HepG2 (cell line): Measurements from ENCODE around the gene FANCM. TPM values are rescaled to one million over a fixed set of nuclear protein-coding genes. Genes with fewer than 3 reads are reported as not detected.

ENCODE experiments used
- ATAC-seq: fragments of 200-7000 bp; cut with Tn5 transposase; 3 replicates; pipeline ENCODE4 v1.9.1; 2020; ENCODE audit warnings: mild to moderate bottlenecking, moderate library complexity
- BruUV-seq: library from RNA; stranded (reverse); fragments of 400-500 nt; replicated peaks from 2 replicates; lab custom pipeline; 2021; lab: Mats Ljungman, UMichigan
- CTCF ChIA-PET: fragments of 300-600 bp; formaldehyde crosslinking; extraction: SDS; loops from one replicate; lab custom pipeline; 2021; ENCODE audit warnings: low total read pairs, inconsistent platforms, low intra/inter-chr PET ratio; lab: Yijun Ruan, JAX
- POLR2A ChIA-PET: fragments of 350-600 bp; sonication (Branson Sonifier 250); formaldehyde crosslinking; loops from one replicate; lab custom pipeline; 2020; ENCODE audit warnings: antibody characterized with exemption, inconsistent platforms; lab: Yijun Ruan, JAX
- DNase-seq: peaks from one replicate; pipeline ENCODE4 v3.0.0-alpha.2; 2015; ENCODE audit warnings: low spot score
- FAIRE-seq: peaks from 3 replicates; lab custom pipeline; 2011; peaks lifted over from hg19 to GRCh38; lab: Jason Lieb, UNC
- H2AFZ ChIP-seq: one replicate; pipeline ENCODE4 v1.6.1; 2011; ENCODE audit warnings: low read length, inconsistent platforms
- H3K27ac ChIP-seq: fragments of 300-600 bp; 3 replicates; pipeline ENCODE4 v1.8.0; 2011; ENCODE audit warnings: mixed run types, mild to moderate bottlenecking, mixed read lengths, low read length, inconsistent platforms; ENCODE audit not compliant: insufficient read depth; ENCODE audit errors: extremely low read length
- H3K27me3 ChIP-seq, 2 experiments: fragments of 200-600 bp in 1 of 2; 2 replicates in 1 of 2; 3 replicates in 1 of 2; pipeline versions ENCODE4 v1.6.0 to v1.8.0; 2011; ENCODE audit warnings: low read length in 2 of 2, mild to moderate bottlenecking in 2 of 2, moderate library complexity in 2 of 2, inconsistent platforms in 1 of 2; ENCODE audit not compliant: insufficient read depth in 2 of 2, control insufficient read depth in 1 of 2
- H3K36me3 ChIP-seq, 2 experiments: fragments of 200-600 bp in 1 of 2; replicated peaks in 1 of 2; 2 replicates in 1 of 2; 3 replicates in 1 of 2; pipeline versions ENCODE4 v1.5.1 to v1.8.0; 2011; ENCODE audit warnings: low read length in 2 of 2, inconsistent platforms in 1 of 2; ENCODE audit not compliant: insufficient read depth in 2 of 2, control insufficient read depth in 1 of 2
- H3K4me1 ChIP-seq: 2 replicates; pipeline ENCODE4 v1.5.1; 2012; ENCODE audit warnings: low read length, inconsistent platforms; ENCODE audit not compliant: insufficient read depth
- H3K4me2 ChIP-seq: 2 replicates; pipeline ENCODE4 v1.6.0; 2011; ENCODE audit warnings: low read depth, low read length, inconsistent platforms
- H3K4me3 ChIP-seq, 3 experiments: fragments of 200-600 bp in 1 of 3; sonication (generic), shearing (Covaris generic) in 1 of 3; replicated peaks in 1 of 3; 2 replicates each; pipeline ENCODE4 v1.5.1; 2011 to 2016; ENCODE audit warnings: low read length in 3 of 3, inconsistent platforms in 2 of 3, low read depth in 2 of 3, mild to moderate bottlenecking in 2 of 3, control low read depth in 1 of 3, mixed read lengths in 1 of 3; ENCODE audit not compliant: insufficient read depth in 1 of 3
- H3K79me2 ChIP-seq: one replicate; pipeline ENCODE4 v1.6.1; 2011; ENCODE audit warnings: low read length, inconsistent platforms; ENCODE audit not compliant: insufficient read depth
- H3K9ac ChIP-seq: 2 replicates; pipeline ENCODE4 v1.6.0; 2011; ENCODE audit warnings: mild to moderate bottlenecking, low read depth, low read length, inconsistent platforms; ENCODE audit not compliant: insufficient read depth
- H3K9me3 ChIP-seq: 2 replicates; pipeline ENCODE4 v1.5.1; 2012; ENCODE audit warnings: mild to moderate bottlenecking, low read length
- H4K20me1 ChIP-seq: 2 replicates; pipeline ENCODE4 v1.6.0; 2011; ENCODE audit warnings: inconsistent platforms, mild to moderate bottlenecking, low read length, moderate library complexity; ENCODE audit not compliant: insufficient read depth
- CBX5 ChIP-seq: sonication (generic); formaldehyde crosslinking; IDR thresholded peaks from 2 replicates; pipeline ENCODE4 v1.4.0; 2020; ENCODE audit warnings: missing genetic modification reagents, borderline replicate concordance
- CREBL2 ChIP-seq: sonication (generic); formaldehyde crosslinking; IDR thresholded peaks from 2 replicates; pipeline ENCODE4 v1.8.1; 2023; ENCODE audit warnings: missing genetic modification reagents, mild to moderate bottlenecking, borderline replicate concordance
- FOXM1 ChIP-seq: sonication (generic); formaldehyde crosslinking; IDR thresholded peaks from 2 replicates; pipeline ENCODE4 v1.5.0; 2020; ENCODE audit warnings: missing genetic modification reagents
- IKZF5 ChIP-seq: IDR thresholded peaks from 2 replicates; pipeline ENCODE4 v1.6.1; 2018; ENCODE audit warnings: missing genetic modification reagents, mild to moderate bottlenecking, missing compliant biosample characterization
- MYPOP ChIP-seq: sonication (generic); formaldehyde crosslinking; IDR thresholded peaks from 2 replicates; pipeline ENCODE4 v1.8.1; 2023; ENCODE audit warnings: mild to moderate bottlenecking, moderate library complexity, missing genetic modification reagents
- NFATC3 ChIP-seq: sonication (generic); formaldehyde crosslinking; IDR thresholded peaks from 2 replicates; pipeline ENCODE4 v1.5.1; 2020; ENCODE audit warnings: mild to moderate bottlenecking, missing genetic modification reagents
- ZKSCAN5 ChIP-seq: sonication (generic); formaldehyde crosslinking; IDR thresholded peaks from 2 replicates; pipeline ENCODE4 v1.5.1; 2020; ENCODE audit warnings: mild to moderate bottlenecking, missing genetic modification reagents
- ZNF121 ChIP-seq: sonication (generic); formaldehyde crosslinking; IDR thresholded peaks from 2 replicates; pipeline ENCODE4 v1.5.0; 2020; ENCODE audit warnings: mild to moderate bottlenecking, missing genetic modification reagents
- ZNF496 ChIP-seq: sonication (generic); formaldehyde crosslinking; IDR thresholded peaks from 2 replicates; pipeline ENCODE4 v1.8.1; 2023; ENCODE audit warnings: mild to moderate bottlenecking, moderate library complexity, missing genetic modification reagents; ENCODE audit not compliant: insufficient replicate concordance
- ZNF775 ChIP-seq: sonication (generic); formaldehyde crosslinking; IDR thresholded peaks from 2 replicates; pipeline ENCODE4 v1.4.0; 2020; ENCODE audit warnings: missing genetic modification reagents, mild to moderate bottlenecking, moderate library complexity, borderline replicate concordance
- ZNF83 ChIP-seq: sonication (generic); formaldehyde crosslinking; IDR thresholded peaks from 2 replicates; pipeline ENCODE4 v1.4.0; 2020; ENCODE audit warnings: missing genetic modification reagents, mild to moderate bottlenecking, borderline replicate concordance
- WGBS: methylation state at CpG from one replicate; pipeline ENCODE4 v1.1.6; 2017; ENCODE audit warnings: low lambda C conversion rate; 5-methylcytosine and 5-hydroxymethylcytosine counted together
- in situ Hi-C: cut with HindIII; loops from 2 replicates; pipeline ENCODE4 v1.10.0; 2017; ENCODE audit warnings: low pct_unique_long_range_greater_than_20kb; ENCODE audit not compliant: extremely low pct_ligation_motif_present
- intact Hi-C: fragments of 100-400 bp; cut with micrococcal nuclease; formaldehyde crosslinking; loops from one replicate; pipeline ENCODE4 v1.10.0; 2022; ENCODE audit not compliant: unreplicated experiment
- polyA plus RNA-seq, 8 experiments: library from polyadenylated mRNA; depleted of rRNA in 3 of 8; stranded (reverse) in 7 of 8; unstranded in 1 of 8; fragments of >200 nt; fragmentation: Illumina TruSeq in 4 of 8; extraction: Trizol in 4 of 8; gene quantifications; 2 replicates each; pipeline versions ENCODE4 v1.2.1 to v1.2.3, GENCODE V29; 2011 to 2016; ENCODE audit warnings: low read depth in 4 of 8, missing spikeins in 1 of 8, mixed read lengths in 1 of 8; ENCODE audit not compliant: insufficient read depth in 1 of 8
- total RNA-seq, 5 experiments: library from RNA; depleted of rRNA; stranded (reverse); fragments of >200 nt; fragmentation: Illumina TruSeq; extraction: Trizol; gene quantifications; 2 replicates each; pipeline ENCODE4 v1.2.3, GENCODE V29; 2016; ENCODE audit warnings: low read depth in 1 of 5
- TF ChIP-seq, protein P1 (sequence below): sonication (generic); formaldehyde crosslinking; IDR thresholded peaks from 2 replicates; pipeline ENCODE4 v1.5.1; 2020; ENCODE audit warnings: missing genetic modification reagents, mild to moderate bottlenecking, borderline replicate concordance
- TF ChIP-seq, protein P2 (sequence below): sonication (generic); formaldehyde crosslinking; IDR thresholded peaks from 2 replicates; pipeline ENCODE4 v1.4.0; 2020; ENCODE audit warnings: missing genetic modification reagents

Gene FANCM
- total and polyA plus RNA-seq, 2 of the 13 experiments (the other 11 are each of a cell fraction or from before 2014, with no cell fraction given), result 2.6 to 10.4 TPM

GRCh38 chr14:45123271-45123670 is 12.5 kb upstream of the FANCM start:
- in situ Hi-C loops, result no loop called here
- Histone ChIP-seq H3K36me3 (peaks cover 0 to 33% of the 10 kb centered on the region in 2 experiments; a peak in 3 of 5 replicates), H3K4me3 (no peak overlapping the region), H3K27me3 (no peaks in the 10 kb centered on the region), H3K4me1 (no peaks in the 10 kb centered on the region), H3K79me2 (no peaks in the 10 kb centered on the region), H3K9ac (no peak overlapping the region), H3K4me2 (no peak overlapping the region), H3K9me3 (no peaks in the 10 kb centered on the region), H2AFZ (no peak overlapping the region), H4K20me1 (no peaks in the 10 kb centered on the region; the same call in 1 of the 2 replicates), H3K27ac (no peak overlapping the region)
- intact Hi-C loops, result no loop called here
- FAIRE-seq, result no peak
- ChIA-PET POLR2A (interaction anchor here (1.2 to 1.5 kb wide), 2 partner anchors 11 kb away, joined by 3 read pairs; partner anchors contain the start of gene FKBP3), CTCF (no interaction called here)
- WGBS, result 100% methylated on average over 3 of the region's 3 CpGs
- DNase-seq, result no peak
- no TSS peak for BruUV-seq
- ATAC-seq, result no peak
- TF ChIP-seq IKZF5, result no peak
- TF ChIP-seq, protein P1, sequence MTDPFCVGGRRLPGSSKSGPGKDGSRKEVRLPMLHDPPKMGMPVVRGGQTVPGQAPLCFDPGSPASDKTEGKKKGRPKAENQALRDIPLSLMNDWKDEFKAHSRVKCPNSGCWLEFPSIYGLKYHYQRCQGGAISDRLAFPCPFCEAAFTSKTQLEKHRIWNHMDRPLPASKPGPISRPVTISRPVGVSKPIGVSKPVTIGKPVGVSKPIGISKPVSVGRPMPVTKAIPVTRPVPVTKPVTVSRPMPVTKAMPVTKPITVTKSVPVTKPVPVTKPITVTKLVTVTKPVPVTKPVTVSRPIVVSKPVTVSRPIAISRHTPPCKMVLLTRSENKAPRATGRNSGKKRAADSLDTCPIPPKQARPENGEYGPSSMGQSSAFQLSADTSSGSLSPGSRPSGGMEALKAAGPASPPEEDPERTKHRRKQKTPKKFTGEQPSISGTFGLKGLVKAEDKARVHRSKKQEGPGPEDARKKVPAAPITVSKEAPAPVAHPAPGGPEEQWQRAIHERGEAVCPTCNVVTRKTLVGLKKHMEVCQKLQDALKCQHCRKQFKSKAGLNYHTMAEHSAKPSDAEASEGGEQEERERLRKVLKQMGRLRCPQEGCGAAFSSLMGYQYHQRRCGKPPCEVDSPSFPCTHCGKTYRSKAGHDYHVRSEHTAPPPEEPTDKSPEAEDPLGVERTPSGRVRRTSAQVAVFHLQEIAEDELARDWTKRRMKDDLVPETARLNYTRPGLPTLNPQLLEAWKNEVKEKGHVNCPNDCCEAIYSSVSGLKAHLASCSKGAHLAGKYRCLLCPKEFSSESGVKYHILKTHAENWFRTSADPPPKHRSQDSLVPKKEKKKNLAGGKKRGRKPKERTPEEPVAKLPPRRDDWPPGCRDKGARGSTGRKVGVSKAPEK (CRISPR knock-in tag), result no peak
- TF ChIP-seq CBX5 (CRISPR knock-in tag), result no peak
- no peak for TF ChIP-seq FOXM1
- TF ChIP-seq ZKSCAN5 (CRISPR knock-in tag), result no peak
- no peak for TF ChIP-seq ZNF83 (CRISPR knock-in tag)
- TF ChIP-seq NFATC3 (CRISPR knock-in tag), result no peak
- TF ChIP-seq, protein P2, sequence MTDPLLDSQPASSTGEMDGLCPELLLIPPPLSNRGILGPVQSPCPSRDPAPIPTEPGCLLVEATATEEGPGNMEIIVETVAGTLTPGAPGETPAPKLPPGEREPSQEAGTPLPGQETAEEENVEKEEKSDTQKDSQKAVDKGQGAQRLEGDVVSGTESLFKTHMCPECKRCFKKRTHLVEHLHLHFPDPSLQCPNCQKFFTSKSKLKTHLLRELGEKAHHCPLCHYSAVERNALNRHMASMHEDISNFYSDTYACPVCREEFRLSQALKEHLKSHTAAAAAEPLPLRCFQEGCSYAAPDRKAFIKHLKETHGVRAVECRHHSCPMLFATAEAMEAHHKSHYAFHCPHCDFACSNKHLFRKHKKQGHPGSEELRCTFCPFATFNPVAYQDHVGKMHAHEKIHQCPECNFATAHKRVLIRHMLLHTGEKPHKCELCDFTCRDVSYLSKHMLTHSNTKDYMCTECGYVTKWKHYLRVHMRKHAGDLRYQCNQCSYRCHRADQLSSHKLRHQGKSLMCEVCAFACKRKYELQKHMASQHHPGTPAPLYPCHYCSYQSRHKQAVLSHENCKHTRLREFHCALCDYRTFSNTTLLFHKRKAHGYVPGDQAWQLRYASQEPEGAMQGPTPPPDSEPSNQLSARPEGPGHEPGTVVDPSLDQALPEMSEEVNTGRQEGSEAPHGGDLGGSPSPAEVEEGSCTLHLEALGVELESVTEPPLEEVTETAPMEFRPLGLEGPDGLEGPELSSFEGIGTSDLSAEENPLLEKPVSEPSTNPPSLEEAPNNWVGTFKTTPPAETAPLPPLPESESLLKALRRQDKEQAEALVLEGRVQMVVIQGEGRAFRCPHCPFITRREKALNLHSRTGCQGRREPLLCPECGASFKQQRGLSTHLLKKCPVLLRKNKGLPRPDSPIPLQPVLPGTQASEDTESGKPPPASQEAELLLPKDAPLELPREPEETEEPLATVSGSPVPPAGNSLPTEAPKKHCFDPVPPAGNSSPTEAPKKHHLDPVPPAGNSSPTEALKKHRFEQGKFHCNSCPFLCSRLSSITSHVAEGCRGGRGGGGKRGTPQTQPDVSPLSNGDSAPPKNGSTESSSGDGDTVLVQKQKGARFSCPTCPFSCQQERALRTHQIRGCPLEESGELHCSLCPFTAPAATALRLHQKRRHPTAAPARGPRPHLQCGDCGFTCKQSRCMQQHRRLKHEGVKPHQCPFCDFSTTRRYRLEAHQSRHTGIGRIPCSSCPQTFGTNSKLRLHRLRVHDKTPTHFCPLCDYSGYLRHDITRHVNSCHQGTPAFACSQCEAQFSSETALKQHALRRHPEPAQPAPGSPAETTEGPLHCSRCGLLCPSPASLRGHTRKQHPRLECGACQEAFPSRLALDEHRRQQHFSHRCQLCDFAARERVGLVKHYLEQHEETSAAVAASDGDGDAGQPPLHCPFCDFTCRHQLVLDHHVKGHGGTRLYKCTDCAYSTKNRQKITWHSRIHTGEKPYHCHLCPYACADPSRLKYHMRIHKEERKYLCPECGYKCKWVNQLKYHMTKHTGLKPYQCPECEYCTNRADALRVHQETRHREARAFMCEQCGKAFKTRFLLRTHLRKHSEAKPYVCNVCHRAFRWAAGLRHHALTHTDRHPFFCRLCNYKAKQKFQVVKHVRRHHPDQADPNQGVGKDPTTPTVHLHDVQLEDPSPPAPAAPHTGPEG (CRISPR knock-in tag), result no peak
- TF ChIP-seq MYPOP (CRISPR knock-in tag), result no peak
- no peak for TF ChIP-seq CREBL2 (CRISPR knock-in tag)
- TF ChIP-seq ZNF121 (CRISPR knock-in tag), result no peak
- TF ChIP-seq ZNF496 (CRISPR knock-in tag), result no peak
- no peak for TF ChIP-seq ZNF775 (CRISPR knock-in tag)
